ENCODE measurements around the gene THOC5.
A peak's percentile ranks its signal among the peaks of the same experiment; 100 is the strongest.
"Not testable (repeated sequence)": the region's sequence is repeated elsewhere in the genome, so short reads cannot be mapped to it uniquely, and the experiment has no call there.

Gene THOC5

GRCh38 chr22:29553351-29554224 lies at the start of gene THOC5:
Gene THOC5, minus strand, starts transcription at chr22:29553757. Its CDS starts 4,610 bp downstream, at chr22:29549147.
- peaks cover 18% of the 10 kb centered on the region for H3K36me3 Mint-ChIP-seq
- no peaks in the 10 kb centered on the region for H3K27me3 Mint-ChIP-seq
- no peaks in the 10 kb centered on the region for H3K9me3 Mint-ChIP-seq
- H3K4me1 Mint-ChIP-seq: peaks cover 17% of the 10 kb centered on the region
- H3K4me3 Mint-ChIP-seq: peak within 1 kb of the TSS; percentile 95
- H3K27ac Mint-ChIP-seq: peak within 1 kb of the TSS; percentile 87
- ATAC-seq (ENCODE audit: low read depth) (peak; percentile 97), DNase-seq (ENCODE audit: low spot score in 2 of 2) (peak; percentile 78 to 81)

DNA sequence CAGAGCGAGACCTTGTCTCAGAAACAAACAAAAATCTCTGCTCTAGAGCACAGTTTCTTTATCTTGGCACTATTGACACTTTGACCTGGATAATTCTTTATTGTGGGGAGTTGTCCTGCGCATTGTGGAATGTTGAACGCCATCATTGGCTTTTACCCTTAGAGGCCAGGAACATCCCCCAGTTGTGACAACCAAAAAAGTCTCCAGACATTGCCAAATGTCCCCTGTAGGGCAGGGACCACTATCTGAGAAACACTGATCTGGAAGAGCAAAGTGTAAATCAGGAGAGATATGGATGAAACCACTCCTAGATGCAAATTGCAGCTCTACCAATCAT lies 45.1 kb upstream of the THOC5 start:
- Mint-ChIP-seq H3K9me3 (no peaks in the 10 kb centered on the region), H3K36me3 (no peaks in the 10 kb centered on the region), H3K27ac (no peak overlapping the region), H3K27me3 (no peaks in the 10 kb centered on the region), H3K4me3 (no peak overlapping the region), H3K4me1 (peaks cover 3% of the 10 kb centered on the region)
- ATAC-seq (ENCODE audit: low read depth): no peak
- no peak for DNase-seq (ENCODE audit: low spot score in 2 of 2)

- not testable (repeated sequence) for H3K27me3 Mint-ChIP-seq; ATAC-seq (ENCODE audit: low read depth); H3K27ac Mint-ChIP-seq; DNase-seq (ENCODE audit: low spot score in 2 of 2); H3K36me3 Mint-ChIP-seq; H3K9me3 Mint-ChIP-seq; H3K4me1 Mint-ChIP-seq; H3K4me3 Mint-ChIP-seq
Measured at GRCh38 chr22:29597871-29598683, 44.5 kb upstream of the THOC5 start.

- no peaks in the 10 kb centered on the region for H3K4me1 Mint-ChIP-seq
- H3K36me3 Mint-ChIP-seq: no peaks in the 10 kb centered on the region
- H3K4me3 Mint-ChIP-seq: no peak overlapping the region
- H3K27me3 Mint-ChIP-seq: no peaks in the 10 kb centered on the region
- no peak overlapping the region for H3K27ac Mint-ChIP-seq
- H3K9me3 Mint-ChIP-seq: no peaks in the 10 kb centered on the region
- DNase-seq (ENCODE audit: low spot score in 2 of 2): no peak
- ATAC-seq (ENCODE audit: low read depth): no peak
Measured at GRCh38 chr22:29596408-29596807, 42.9 kb upstream of the THOC5 start.

DNA sequence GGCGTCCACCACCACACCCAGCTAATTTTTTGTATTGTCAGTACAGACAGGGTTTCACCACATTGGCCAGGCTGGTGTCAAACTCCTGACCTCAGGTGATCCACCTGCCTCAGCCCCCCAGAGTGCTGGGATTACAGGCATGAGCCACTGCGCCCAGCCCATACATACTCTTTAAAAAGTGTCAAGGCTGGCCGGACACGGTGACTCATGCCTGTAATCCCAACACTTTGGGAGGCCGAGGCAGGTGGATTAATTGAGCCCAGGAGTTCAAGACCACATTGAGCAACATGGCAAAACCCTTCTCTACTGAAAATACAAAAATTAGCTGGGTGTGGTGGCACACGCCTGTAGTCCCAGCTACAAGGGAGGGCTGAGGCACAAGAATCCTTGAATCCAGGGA lies 40.9 kb upstream of the THOC5 start:
- not testable (repeated sequence) for ATAC-seq (ENCODE audit: low read depth); H3K4me1 Mint-ChIP-seq; H3K27ac Mint-ChIP-seq; H3K9me3 Mint-ChIP-seq; DNase-seq (ENCODE audit: low spot score in 2 of 2); H3K36me3 Mint-ChIP-seq; H3K4me3 Mint-ChIP-seq; H3K27me3 Mint-ChIP-seq

- no peaks in the 10 kb centered on the region for H3K27me3 Mint-ChIP-seq
Measured at GRCh38 chr22:29593923-29594322, 40.4 kb upstream of the THOC5 start.

GRCh38 chr22:29587938-29588699 lies 34.6 kb upstream of the THOC5 start:
- no peaks in the 10 kb centered on the region for H3K4me1 Mint-ChIP-seq
- no peak for ATAC-seq (ENCODE audit: low read depth)
- no peak overlapping the region for H3K27ac Mint-ChIP-seq
- no peaks in the 10 kb centered on the region for H3K27me3 Mint-ChIP-seq
- no peaks in the 10 kb centered on the region for H3K36me3 Mint-ChIP-seq
- DNase-seq (ENCODE audit: low spot score in 2 of 2): no peak
- no peak overlapping the region for H3K4me3 Mint-ChIP-seq
- no peaks in the 10 kb centered on the region for H3K9me3 Mint-ChIP-seq

More at GRCh38 chr22:29593923-29594322, 40.4 kb upstream of the THOC5 start:
- H3K4me3 Mint-ChIP-seq: no peak overlapping the region
- no peaks in the 10 kb centered on the region for H3K36me3 Mint-ChIP-seq
- H3K9me3 Mint-ChIP-seq: no peaks in the 10 kb centered on the region
- no peaks in the 10 kb centered on the region for H3K4me1 Mint-ChIP-seq
- DNase-seq (ENCODE audit: low spot score in 2 of 2) (no peak), ATAC-seq (ENCODE audit: low read depth) (no peak)
- no peak overlapping the region for H3K27ac Mint-ChIP-seq

- ATAC-seq (ENCODE audit: low read depth); H3K27ac Mint-ChIP-seq; H3K4me1 Mint-ChIP-seq; H3K4me3 Mint-ChIP-seq; H3K9me3 Mint-ChIP-seq; H3K36me3 Mint-ChIP-seq; DNase-seq (ENCODE audit: low spot score in 2 of 2); H3K27me3 Mint-ChIP-seq: not testable (repeated sequence)
Measured at GRCh38 chr22:29586193-29586705, 32.7 kb upstream of the THOC5 start.

DNA sequence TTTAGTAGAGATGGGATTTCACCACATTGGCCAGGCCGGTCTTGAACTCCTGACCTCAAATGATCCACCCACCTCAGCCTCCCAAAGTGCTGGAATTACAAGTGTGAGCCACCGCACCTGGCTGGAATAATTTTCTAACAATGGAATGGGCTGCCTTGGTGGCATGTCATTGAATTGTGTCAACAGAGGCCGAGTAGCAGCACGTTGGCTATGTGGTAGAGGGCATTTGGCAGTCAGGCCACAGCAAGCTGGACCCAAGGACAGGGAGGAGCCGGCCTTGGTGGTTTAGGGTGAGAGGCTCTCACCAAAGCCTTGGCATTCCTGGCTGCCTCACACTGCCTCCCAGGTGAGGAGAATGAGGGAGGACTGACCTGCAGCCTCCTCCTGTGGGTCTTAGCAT lies 31.4 kb upstream of the THOC5 start:
- H3K9me3 Mint-ChIP-seq: no peaks in the 10 kb centered on the region
- H3K27me3 Mint-ChIP-seq: no peaks in the 10 kb centered on the region
- H3K36me3 Mint-ChIP-seq: no peaks in the 10 kb centered on the region
- peaks cover 4% of the 10 kb centered on the region for H3K4me1 Mint-ChIP-seq
- DNase-seq (ENCODE audit: low spot score in 2 of 2): no peak
- ATAC-seq (ENCODE audit: low read depth): no peak
- H3K4me3 Mint-ChIP-seq: no peak overlapping the region
- H3K27ac Mint-ChIP-seq: no peak overlapping the region

DNA sequence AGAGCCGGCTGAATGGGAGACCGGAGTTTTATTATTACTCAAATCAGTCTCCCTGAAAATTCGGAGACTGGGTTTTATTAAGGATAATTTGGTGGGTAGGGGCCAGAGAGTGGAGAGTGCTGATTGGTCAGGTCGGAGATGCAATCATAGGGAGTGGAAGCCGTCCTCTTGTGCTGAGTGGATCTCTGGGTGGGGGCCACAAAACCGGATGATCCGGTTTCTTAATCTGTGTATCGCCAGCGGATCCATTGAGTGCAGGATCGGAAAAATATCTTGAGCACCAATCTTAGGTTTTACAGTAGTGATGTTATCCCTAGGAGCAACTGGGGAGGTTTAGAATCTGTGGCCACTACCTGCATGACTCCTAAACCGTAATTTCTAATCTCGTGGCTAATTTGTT lies 28.2 kb upstream of the THOC5 start:
- H3K9me3 Mint-ChIP-seq: no peaks in the 10 kb centered on the region
- DNase-seq (ENCODE audit: low spot score in 2 of 2) (no peak), ATAC-seq (ENCODE audit: low read depth) (no peak)
- H3K4me3 Mint-ChIP-seq: peak overlapping the region; percentile 90
- no peaks in the 10 kb centered on the region for H3K36me3 Mint-ChIP-seq
- H3K27ac Mint-ChIP-seq: peak overlapping the region; percentile 70
- peaks cover 7% of the 10 kb centered on the region for H3K4me1 Mint-ChIP-seq
- no peaks in the 10 kb centered on the region for H3K27me3 Mint-ChIP-seq

GRCh38 chr22:29580200-29580810 lies 26.7 kb upstream of the THOC5 start:
- Mint-ChIP-seq H3K4me1 (peaks cover 7% of the 10 kb centered on the region), H3K9me3 (no peaks in the 10 kb centered on the region), H3K27me3 (no peaks in the 10 kb centered on the region), H3K36me3 (no peaks in the 10 kb centered on the region), H3K4me3 (peak overlapping the region; percentile 90), H3K27ac (peak overlapping the region; percentile 70)
- peak in 1 of 2 donors; percentile 31 for DNase-seq (ENCODE audit: low spot score in 2 of 2)
- ATAC-seq (ENCODE audit: low read depth): no peak

- Mint-ChIP-seq H3K4me3 (no peak overlapping the region), H3K27ac (no peak overlapping the region), H3K36me3 (no peaks in the 10 kb centered on the region), H3K4me1 (peaks cover 7% of the 10 kb centered on the region), H3K9me3 (no peaks in the 10 kb centered on the region), H3K27me3 (no peaks in the 10 kb centered on the region)
- DNase-seq (ENCODE audit: low spot score in 2 of 2): no peak
- no peak for ATAC-seq (ENCODE audit: low read depth)
Measured at GRCh38 chr22:29578462-29579200, 25.1 kb upstream of the THOC5 start.
